WTC11 (cell line): ENCODE measurements around the gene TACR2. TPM values are rescaled to one million over a fixed set of nuclear protein-coding genes. Genes with fewer than 3 reads are reported as not detected.
A peak's percentile ranks its signal among the peaks of the same experiment; 100 is the strongest.

Experiments used
- ATAC-seq: fragments of 200-7000 bp; cut with Tn5 transposase; 2 replicates; pipeline ENCODE4 v1.10.0; 2021; ENCODE audit warnings: mild to moderate bottlenecking, moderate library complexity
- CTCF ChIA-PET: fragments of 300-600 bp; sonication (Branson Sonifier 250); formaldehyde crosslinking; loops from one replicate; lab custom pipeline; 2021; ENCODE audit warnings: antibody characterized with exemption; lab: Charles Lee
- POLR2A ChIA-PET: fragments of 350-600 bp; sonication (Branson Sonifier 250); formaldehyde crosslinking; loops from one replicate; lab custom pipeline; 2021; ENCODE audit warnings: antibody characterized with exemption; lab: Charles Lee
- DNase-seq: peaks from one replicate; pipeline ENCODE4 v3.0.0; 2021; ENCODE audit warnings: low spot score
- H3K27ac Mint-ChIP-seq: 2 replicates; pipeline ENCODE4 v1.8.0; 2021; ENCODE audit warnings: mixed read lengths
- H3K27me3 Mint-ChIP-seq: 2 replicates; pipeline ENCODE4 v1.8.0; 2021; ENCODE audit warnings: low read depth, mild to moderate bottlenecking, moderate library complexity, mixed read lengths
- H3K36me3 Mint-ChIP-seq: 2 replicates; pipeline ENCODE4 v1.8.0; 2021; ENCODE audit warnings: mixed read lengths
- H3K4me1 Mint-ChIP-seq: 2 replicates; pipeline ENCODE4 v1.8.0; 2022; ENCODE audit warnings: mixed read lengths
- H3K4me3 Mint-ChIP-seq: 2 replicates; pipeline ENCODE4 v1.8.0; 2021; ENCODE audit warnings: mild to moderate bottlenecking, moderate library complexity, mixed read lengths
- H3K9me3 Mint-ChIP-seq: 2 replicates; pipeline ENCODE4 v1.8.0; 2021; ENCODE audit warnings: mixed read lengths
- ATF2 ChIP-seq: sonication (generic); formaldehyde crosslinking; IDR thresholded peaks from 2 replicates; pipeline ENCODE4 v1.8.1; 2022; ENCODE audit warnings: low read depth, missing genetic modification reagents, borderline replicate concordance
- CREM ChIP-seq: sonication (generic); formaldehyde crosslinking; IDR thresholded peaks from 2 replicates; pipeline ENCODE4 v1.8.1; 2022; ENCODE audit warnings: mild to moderate bottlenecking, missing genetic modification reagents, moderate library complexity
- E2F4 ChIP-seq: sonication (generic); formaldehyde crosslinking; IDR thresholded peaks from 2 replicates; pipeline ENCODE4 v1.8.1; 2022; ENCODE audit warnings: low read depth, mild to moderate bottlenecking, moderate library complexity, missing genetic modification reagents, borderline replicate concordance
- ERG ChIP-seq: fragments of 250-450 bp; sonication (Bioruptor Pico); IDR thresholded peaks from 2 replicates; pipeline ENCODE4 v1.8.0; 2021; ENCODE audit warnings: mild to moderate bottlenecking
- FOXJ3 ChIP-seq: sonication (generic); formaldehyde crosslinking; IDR thresholded peaks from 2 replicates; pipeline ENCODE4 v1.9.0; 2021; ENCODE audit warnings: missing genetic modification reagents, mild to moderate bottlenecking, borderline replicate concordance
- GRHL2 ChIP-seq: fragments of 250-450 bp; sonication (Bioruptor Pico); IDR thresholded peaks from 2 replicates; pipeline ENCODE4 v1.8.0; 2022; ENCODE audit warnings: mild to moderate bottlenecking, moderate library complexity; ENCODE audit not compliant: insufficient replicate concordance, severe bottlenecking
- GTF2I ChIP-seq: fragments of 250-450 bp; sonication (Bioruptor Pico); conservative IDR thresholded peaks from 2 replicates; pipeline ENCODE4 v1.4.0; 2021; ENCODE audit warnings: mild to moderate bottlenecking
- HMGA2 ChIP-seq: fragments of 250-450 bp; sonication (Bioruptor Pico); IDR thresholded peaks from 2 replicates; pipeline ENCODE4 v1.4.0; 2021; ENCODE audit warnings: mild to moderate bottlenecking, moderate library complexity
- IRF2 ChIP-seq: sonication (generic); formaldehyde crosslinking; IDR thresholded peaks from 2 replicates; pipeline ENCODE4 v1.8.0; 2022; ENCODE audit warnings: low read depth, missing genetic modification reagents, borderline replicate concordance
- MXD4 ChIP-seq: fragments of 250-450 bp; sonication (Bioruptor Pico); IDR thresholded peaks from 2 replicates; pipeline ENCODE4 v1.8.0; 2021; ENCODE audit warnings: mild to moderate bottlenecking, moderate library complexity, borderline replicate concordance
- RORB ChIP-seq: fragments of 250-450 bp; sonication (Bioruptor Pico); IDR thresholded peaks from 2 replicates; pipeline ENCODE4 v1.9.0; 2021; ENCODE audit warnings: mild to moderate bottlenecking
- SMAD4 ChIP-seq: sonication (generic); formaldehyde crosslinking; IDR thresholded peaks from 2 replicates; pipeline ENCODE4 v1.8.0; 2022; ENCODE audit warnings: mild to moderate bottlenecking, missing genetic modification reagents
- STAT6 ChIP-seq: sonication (generic); formaldehyde crosslinking; conservative IDR thresholded peaks from 2 replicates; pipeline ENCODE4 v1.8.1; 2023; ENCODE audit warnings: mild to moderate bottlenecking, low read depth, missing genetic modification reagents, moderate library complexity
- TEAD4 ChIP-seq: sonication (generic); formaldehyde crosslinking; IDR thresholded peaks from 2 replicates; pipeline ENCODE4 v1.8.0; 2022; ENCODE audit warnings: mild to moderate bottlenecking, missing genetic modification reagents
- ZMAT4 ChIP-seq: fragments of 250-450 bp; sonication (Bioruptor Pico); IDR thresholded peaks from 2 replicates; pipeline ENCODE4 v1.9.0; 2021; ENCODE audit warnings: mild to moderate bottlenecking
- ZNF121 ChIP-seq: sonication (generic); formaldehyde crosslinking; IDR thresholded peaks from 2 replicates; pipeline ENCODE4 v1.8.0; 2023; ENCODE audit warnings: missing genetic modification reagents
- ZNF263 ChIP-seq: sonication (generic); formaldehyde crosslinking; IDR thresholded peaks from 2 replicates; pipeline ENCODE4 v1.8.1; 2022; ENCODE audit warnings: low read depth, mild to moderate bottlenecking, moderate library complexity, missing genetic modification reagents
- ZNF396 ChIP-seq: fragments of 250-450 bp; sonication (Bioruptor Pico); IDR thresholded peaks from 2 replicates; pipeline ENCODE4 v1.8.0; 2021; ENCODE audit warnings: mild to moderate bottlenecking, moderate library complexity, borderline replicate concordance
- ZNF425 ChIP-seq: fragments of 250-450 bp; sonication (Bioruptor Pico); conservative IDR thresholded peaks from 2 replicates; pipeline ENCODE4 v1.9.0; 2021; ENCODE audit warnings: mild to moderate bottlenecking
- ZNF532 ChIP-seq: fragments of 250-450 bp; sonication (Bioruptor Pico); IDR thresholded peaks from 2 replicates; pipeline ENCODE4 v1.9.0; 2021; ENCODE audit warnings: mild to moderate bottlenecking, borderline replicate concordance
- total RNA-seq: library from RNA; stranded (reverse); gene quantifications from 3 replicates; pipeline ENCODE4 v1.2.3, GENCODE V29; 2021

TACR2 gene
- total RNA-seq, 1 experiment from 2014 or later = 0.20 TPM

GRCh38 chr10:69363666-69364065, 53.1 kb downstream of the TACR2 start (continued):
- no peak for TF ChIP-seq ZNF532 (CRISPR knock-in tag)
- no peak for TF ChIP-seq ERG (CRISPR knock-in tag)
- no peak for TF ChIP-seq ZMAT4
- TF ChIP-seq IRF2 = no peak
- TF ChIP-seq, all 79 proteins: peak for 0

- CTCF ChIA-PET = interaction anchor here (2.0 to 2.3 kb wide), 2 partner anchors 50 to 124 kb away, joined by 7 to 15 read pairs; no protein-coding TSS in a partner anchor
- H3K27ac Mint-ChIP-seq = peak overlapping the region; percentile 86; the same call in 1 of the 2 replicates
- peaks cover 44% of the 10 kb centered on the region for H3K4me1 Mint-ChIP-seq
- no peaks in the 10 kb centered on the region for H3K27me3 Mint-ChIP-seq
- DNase-seq = no peak
- peaks cover 37% of the 10 kb centered on the region for H3K36me3 Mint-ChIP-seq
- H3K9me3 Mint-ChIP-seq = no peaks in the 10 kb centered on the region
- no peak for ATAC-seq
- no peak overlapping the region for H3K4me3 Mint-ChIP-seq
- POLR2A ChIA-PET = no interaction called here
- no peak for TF ChIP-seq E2F4 (CRISPR knock-in tag)
- no peak for TF ChIP-seq HMGA2 (CRISPR knock-in tag)
- TF ChIP-seq ZNF263 (CRISPR knock-in tag) = no peak
- TF ChIP-seq SMAD4 (CRISPR knock-in tag) = no peak
- TF ChIP-seq FOXJ3 (CRISPR knock-in tag) = no peak
- TF ChIP-seq TEAD4 (CRISPR knock-in tag) = no peak
- no peak for TF ChIP-seq CREM (CRISPR knock-in tag)
- no peak for TF ChIP-seq GRHL2 (CRISPR knock-in tag)
- no peak for TF ChIP-seq ZNF396 (CRISPR knock-in tag)
- TF ChIP-seq STAT6 (CRISPR knock-in tag) = no peak
- TF ChIP-seq GTF2I (CRISPR knock-in tag) = no peak
- no peak for TF ChIP-seq ZNF121 (CRISPR knock-in tag)
- TF ChIP-seq ZNF425 (CRISPR knock-in tag) = no peak
- TF ChIP-seq MXD4 (CRISPR knock-in tag) = no peak
- TF ChIP-seq RORB = no peak
- TF ChIP-seq ATF2 = no peak
Measured at GRCh38 chr10:69362471-69362954, 54.2 kb downstream of the TACR2 start.
